MM.1S (cell line): Measurements from ENCODE around the gene CYREN.
"Not testable (repeated sequence)": the region's sequence is repeated elsewhere in the genome, so short reads cannot be mapped to it uniquely, and the experiment has no call there.

ENCODE experiments used
- DNase-seq: peaks from one replicate; pipeline ENCODE4 v3.0.0-alpha.2; 2015
- H2AFZ ChIP-seq: fragments of 300-600 bp; sonication (generic); 2 replicates; pipeline ENCODE4 v1.6.0; 2016; ENCODE audit warnings: antibody characterized with exemption, low read length
- H3F3A ChIP-seq: fragments of 300-600 bp; sonication (generic); 2 replicates; pipeline ENCODE4 v1.6.1; 2016; ENCODE audit warnings: mild to moderate bottlenecking, antibody characterized with exemption, low read length, moderate library complexity, mixed read lengths; ENCODE audit not compliant: insufficient read depth
- H3K27ac ChIP-seq: fragments of 300-600 bp; sonication (generic); 2 replicates; pipeline ENCODE4 v1.5.1; 2016; ENCODE audit warnings: mild to moderate bottlenecking, low read length
- H3K27me3 ChIP-seq: fragments of 300-600 bp; sonication (generic); replicated peaks from 2 replicates; pipeline ENCODE4 v1.6.0; 2016; ENCODE audit warnings: low read length; ENCODE audit not compliant: insufficient read depth
- H3K36me3 ChIP-seq: fragments of 300-600 bp; sonication (generic); replicated peaks from 2 replicates; pipeline ENCODE4 v1.6.1; 2016; ENCODE audit warnings: mild to moderate bottlenecking, low read length, mixed read lengths; ENCODE audit not compliant: insufficient read depth
- H3K4me1 ChIP-seq: fragments of 300-600 bp; sonication (generic); 2 replicates; pipeline ENCODE4 v1.6.1; 2016; ENCODE audit warnings: low read length, mixed read lengths
- H3K4me2 ChIP-seq: fragments of 300-600 bp; sonication (generic); 2 replicates; pipeline ENCODE4 v1.6.0; 2016; ENCODE audit warnings: low read depth, low read length
- H3K4me3 ChIP-seq: fragments of 300-600 bp; sonication (generic); 2 replicates; pipeline ENCODE4 v1.5.1; 2016; ENCODE audit warnings: low read length, mixed read lengths
- H3K79me2 ChIP-seq: fragments of 300-600 bp; sonication (generic); 2 replicates; pipeline ENCODE4 v1.6.1; 2016; ENCODE audit warnings: mixed run types, low read length, mixed read lengths
- H3K9ac ChIP-seq: fragments of 300-600 bp; sonication (generic); 2 replicates; pipeline ENCODE4 v1.6.1; 2016; ENCODE audit warnings: low read length, mixed read lengths
- H3K9me2 ChIP-seq: fragments of 300-600 bp; sonication (generic); replicated peaks from 2 replicates; pipeline ENCODE4 v1.6.1; 2016; ENCODE audit warnings: mild to moderate bottlenecking, low read length, mixed read lengths; ENCODE audit not compliant: insufficient read depth
- H3K9me3 ChIP-seq: fragments of 300-600 bp; sonication (generic); replicated peaks from 2 replicates; pipeline ENCODE4 v1.6.1; 2016; ENCODE audit warnings: mild to moderate bottlenecking, low read length, mixed read lengths; ENCODE audit not compliant: insufficient read depth
- H4K20me1 ChIP-seq: fragments of 300-600 bp; sonication (generic); 2 replicates; pipeline ENCODE4 v1.6.1; 2016; ENCODE audit warnings: mild to moderate bottlenecking, low read length, moderate library complexity, mixed read lengths; ENCODE audit not compliant: insufficient read depth
- EZH2 ChIP-seq: fragments of 300-600 bp; sonication (generic); optimal IDR thresholded peaks from 2 replicates; pipeline ENCODE3; 2017; ENCODE audit warnings: low read depth, mild to moderate bottlenecking, antibody characterized with exemption, low read length, mixed read lengths
- EZH2phosphoT487 ChIP-seq: fragments of 300-600 bp; sonication (generic); IDR thresholded peaks from 2 replicates; pipeline ENCODE4 v1.6.1; 2018; ENCODE audit warnings: antibody characterized with exemption, low read length
- TF ChIP-seq, protein P1 (sequence below): fragments of 300-600 bp; sonication (generic); IDR thresholded peaks from 2 replicates; pipeline ENCODE4 v1.5.1; 2016; ENCODE audit warnings: antibody characterized with exemption, low read length, mixed read lengths

The CYREN gene

GRCh38 chr7:135128931-135129330 is 41.6 kb downstream of the CYREN start:
- Histone ChIP-seq H4K20me1 (no peaks in the 10 kb centered on the region), H3F3A (no peaks in the 10 kb centered on the region), H3K4me3 (no peak overlapping the region), H3K9me3 (no peaks in the 10 kb centered on the region), H3K9ac (no peak overlapping the region), H2AFZ (no peak overlapping the region), H3K4me1 (no peaks in the 10 kb centered on the region), H3K9me2 (no peaks in the 10 kb centered on the region), H3K36me3 (no peaks in the 10 kb centered on the region), H3K27ac (no peak overlapping the region), H3K79me2 (no peaks in the 10 kb centered on the region), H3K4me2 (no peak overlapping the region), H3K27me3 (no peaks in the 10 kb centered on the region)
- no peak for DNase-seq
- TF ChIP-seq EZH2phosphoT487 (no peak), EZH2 (no peak)
- TF ChIP-seq, protein P1, sequence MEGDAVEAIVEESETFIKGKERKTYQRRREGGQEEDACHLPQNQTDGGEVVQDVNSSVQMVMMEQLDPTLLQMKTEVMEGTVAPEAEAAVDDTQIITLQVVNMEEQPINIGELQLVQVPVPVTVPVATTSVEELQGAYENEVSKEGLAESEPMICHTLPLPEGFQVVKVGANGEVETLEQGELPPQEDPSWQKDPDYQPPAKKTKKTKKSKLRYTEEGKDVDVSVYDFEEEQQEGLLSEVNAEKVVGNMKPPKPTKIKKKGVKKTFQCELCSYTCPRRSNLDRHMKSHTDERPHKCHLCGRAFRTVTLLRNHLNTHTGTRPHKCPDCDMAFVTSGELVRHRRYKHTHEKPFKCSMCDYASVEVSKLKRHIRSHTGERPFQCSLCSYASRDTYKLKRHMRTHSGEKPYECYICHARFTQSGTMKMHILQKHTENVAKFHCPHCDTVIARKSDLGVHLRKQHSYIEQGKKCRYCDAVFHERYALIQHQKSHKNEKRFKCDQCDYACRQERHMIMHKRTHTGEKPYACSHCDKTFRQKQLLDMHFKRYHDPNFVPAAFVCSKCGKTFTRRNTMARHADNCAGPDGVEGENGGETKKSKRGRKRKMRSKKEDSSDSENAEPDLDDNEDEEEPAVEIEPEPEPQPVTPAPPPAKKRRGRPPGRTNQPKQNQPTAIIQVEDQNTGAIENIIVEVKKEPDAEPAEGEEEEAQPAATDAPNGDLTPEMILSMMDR, result no peak

DNA sequence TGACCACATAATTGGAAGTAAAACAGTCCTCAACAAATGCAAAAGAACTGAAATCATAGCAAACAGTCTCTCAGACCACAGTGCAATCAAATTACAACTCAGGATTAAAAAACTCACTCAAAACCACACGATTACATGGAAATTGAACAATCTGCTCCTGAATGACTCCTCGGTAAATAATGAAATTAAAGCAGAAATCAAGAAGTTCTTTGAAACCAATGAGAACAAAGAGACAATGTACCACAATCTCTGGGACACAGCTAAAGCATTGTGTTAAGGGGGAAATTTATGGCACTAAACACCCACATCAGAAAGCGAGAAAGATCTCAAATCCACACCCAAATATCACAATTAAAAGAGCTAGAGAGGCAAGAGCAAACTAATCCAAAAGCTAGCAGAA is 45.9 kb downstream of the CYREN start:
- not testable (repeated sequence) for H4K20me1 ChIP-seq, H3K9me3 ChIP-seq

GRCh38 chr7:135121868-135122267 is 48.6 kb downstream of the CYREN start:
- Histone ChIP-seq H3F3A (no peaks in the 10 kb centered on the region), H3K27me3 (no peaks in the 10 kb centered on the region), H4K20me1 (no peaks in the 10 kb centered on the region), H3K4me2 (no peak overlapping the region), H3K9ac (no peak overlapping the region), H3K9me3 (no peaks in the 10 kb centered on the region), H3K9me2 (no peaks in the 10 kb centered on the region), H3K27ac (no peak overlapping the region), H3K79me2 (no peaks in the 10 kb centered on the region), H3K36me3 (no peaks in the 10 kb centered on the region), H3K4me3 (no peak overlapping the region), H3K4me1 (no peaks in the 10 kb centered on the region), H2AFZ (no peak overlapping the region)
- TF ChIP-seq EZH2, result no peak
- no peak for DNase-seq

More for the DNA sequence above, 45.9 kb downstream of the CYREN start:
- H3K4me2 ChIP-seq, H3K27ac ChIP-seq, H3K79me2 ChIP-seq, H2AFZ ChIP-seq, H3K4me1 ChIP-seq, H3K27me3 ChIP-seq, H3F3A ChIP-seq, H3K36me3 ChIP-seq, DNase-seq, H3K4me3 ChIP-seq, H3K9me2 ChIP-seq, H3K9ac ChIP-seq: not testable (repeated sequence)

DNA sequence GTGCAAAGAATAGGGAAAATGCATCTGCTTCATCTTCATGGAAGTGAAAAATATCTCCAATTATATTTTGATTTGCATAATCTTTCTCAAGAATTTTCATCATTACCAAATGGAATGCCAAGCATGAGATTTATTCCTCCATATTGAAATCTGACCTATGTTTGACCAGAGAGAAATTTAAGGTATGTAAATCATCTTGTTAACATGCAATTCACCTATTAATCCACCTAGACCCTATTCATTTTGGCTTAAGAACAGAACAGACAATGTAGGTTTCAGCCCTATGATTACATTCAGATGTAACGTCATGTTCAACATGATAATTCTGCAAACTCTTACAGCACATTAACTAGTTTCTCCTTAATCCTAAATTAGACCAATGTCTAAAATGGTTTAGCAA is 53.4 kb downstream of the CYREN start:
- Histone ChIP-seq H3K27me3 (no peaks in the 10 kb centered on the region), H3K79me2 (no peaks in the 10 kb centered on the region), H3K4me1 (no peaks in the 10 kb centered on the region), H3K9me3 (no peaks in the 10 kb centered on the region), H3K27ac (no peak overlapping the region), H3K9ac (no peak overlapping the region), H2AFZ (no peak overlapping the region), H3K36me3 (no peaks in the 10 kb centered on the region), H3F3A (no peaks in the 10 kb centered on the region), H3K4me2 (no peak overlapping the region), H3K9me2 (no peaks in the 10 kb centered on the region), H3K4me3 (no peak overlapping the region), H4K20me1 (no peaks in the 10 kb centered on the region)
- no peak for DNase-seq
- no peak for TF ChIP-seq EZH2
- no peak for TF ChIP-seq EZH2phosphoT487
- TF ChIP-seq, protein P1, result no peak
